ENCODE results near the gene CWC15.
"Not testable (repeated sequence)": the region's sequence is repeated elsewhere in the genome, so short reads cannot be mapped to it uniquely, and the experiment has no call there.

CWC15 gene

DNA sequence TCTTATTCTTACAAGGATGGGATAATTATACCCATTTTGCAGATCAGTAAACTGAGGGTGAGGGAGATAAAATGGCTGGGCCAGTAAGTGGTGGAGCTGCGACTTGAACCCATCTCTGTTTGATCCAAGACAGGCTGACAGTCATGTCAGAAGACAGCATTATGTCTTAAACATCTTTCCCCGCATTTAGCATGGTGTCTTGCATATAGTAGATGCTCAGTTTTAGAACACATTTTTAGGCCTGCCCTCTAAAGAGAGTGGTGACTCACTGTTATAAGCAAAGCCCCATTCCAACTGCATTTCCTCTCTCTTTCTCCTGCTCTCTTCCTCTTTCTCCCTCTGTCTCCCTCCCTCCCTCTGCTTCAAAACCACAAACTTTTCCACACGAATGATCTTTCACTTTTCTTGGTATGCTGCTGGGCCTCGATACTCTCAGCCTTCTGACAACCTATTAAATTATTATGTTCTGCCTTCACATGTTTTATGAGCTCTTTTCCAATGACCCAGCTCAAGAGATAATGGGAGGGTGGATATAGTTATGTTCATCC is 25.2 kb downstream of the CWC15 start:
- DNase-seq: peak; percentile 64 to 84

DNA sequence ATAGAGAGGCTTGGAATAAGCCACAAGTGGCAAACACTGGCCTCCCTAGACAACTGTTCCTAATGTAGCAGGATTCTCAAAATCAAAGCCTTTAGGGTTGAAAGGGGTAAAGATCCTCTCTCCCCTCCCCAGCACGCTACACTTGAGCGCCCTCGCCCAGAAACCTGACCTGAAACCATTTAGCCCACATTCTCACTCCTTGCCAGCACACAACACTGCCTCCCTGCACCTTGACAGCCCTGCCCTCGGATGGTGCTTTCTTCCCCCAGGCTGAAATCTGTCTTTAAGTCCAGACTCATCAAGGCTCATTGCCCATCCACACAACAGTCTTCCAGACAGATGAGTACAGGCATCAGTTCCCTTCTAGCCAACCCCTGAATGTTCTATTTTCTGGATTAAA is 26.5 kb downstream of the CWC15 start:
- DNase-seq: no peak

DNA sequence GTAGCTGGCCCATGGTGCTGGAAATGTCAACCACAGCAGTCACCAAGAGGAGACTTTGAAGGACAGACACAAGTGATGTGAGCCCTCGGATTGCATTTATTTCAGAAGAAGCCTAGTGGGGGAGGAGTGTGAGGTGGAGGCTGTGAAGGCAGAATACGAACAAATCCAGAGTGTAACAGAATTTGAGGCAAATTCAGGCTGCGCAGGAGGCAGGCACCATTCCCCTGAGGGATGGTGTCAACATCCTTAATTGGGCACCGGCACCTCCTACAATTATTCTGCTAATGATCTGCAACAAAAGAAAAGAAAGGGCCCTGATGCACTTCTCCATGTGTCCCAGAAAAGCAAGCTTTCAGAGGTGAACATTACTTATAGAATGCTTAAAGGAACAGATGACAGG is 32.2 kb downstream of the CWC15 start:
- DNase-seq: no peak

DNA sequence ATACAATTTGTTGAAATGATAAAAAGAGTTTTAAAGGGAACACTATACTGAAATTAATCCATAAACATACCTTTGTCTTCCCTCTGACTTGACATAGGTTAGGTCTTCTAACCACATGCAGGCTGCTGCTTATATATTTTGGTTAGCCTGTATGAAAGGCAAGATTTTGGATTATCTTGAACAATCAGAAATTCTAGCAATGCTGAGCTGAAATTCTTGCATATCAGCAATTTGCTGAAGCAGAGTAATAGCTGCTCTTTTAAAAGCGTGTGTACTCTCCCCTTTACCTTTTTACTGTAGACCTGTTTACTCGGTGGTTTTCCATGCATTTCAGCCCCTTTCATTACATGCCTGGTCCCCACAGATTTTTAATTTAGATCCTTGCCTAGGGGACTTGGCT is 34.0 kb downstream of the CWC15 start:
- no peak for DNase-seq

DNA sequence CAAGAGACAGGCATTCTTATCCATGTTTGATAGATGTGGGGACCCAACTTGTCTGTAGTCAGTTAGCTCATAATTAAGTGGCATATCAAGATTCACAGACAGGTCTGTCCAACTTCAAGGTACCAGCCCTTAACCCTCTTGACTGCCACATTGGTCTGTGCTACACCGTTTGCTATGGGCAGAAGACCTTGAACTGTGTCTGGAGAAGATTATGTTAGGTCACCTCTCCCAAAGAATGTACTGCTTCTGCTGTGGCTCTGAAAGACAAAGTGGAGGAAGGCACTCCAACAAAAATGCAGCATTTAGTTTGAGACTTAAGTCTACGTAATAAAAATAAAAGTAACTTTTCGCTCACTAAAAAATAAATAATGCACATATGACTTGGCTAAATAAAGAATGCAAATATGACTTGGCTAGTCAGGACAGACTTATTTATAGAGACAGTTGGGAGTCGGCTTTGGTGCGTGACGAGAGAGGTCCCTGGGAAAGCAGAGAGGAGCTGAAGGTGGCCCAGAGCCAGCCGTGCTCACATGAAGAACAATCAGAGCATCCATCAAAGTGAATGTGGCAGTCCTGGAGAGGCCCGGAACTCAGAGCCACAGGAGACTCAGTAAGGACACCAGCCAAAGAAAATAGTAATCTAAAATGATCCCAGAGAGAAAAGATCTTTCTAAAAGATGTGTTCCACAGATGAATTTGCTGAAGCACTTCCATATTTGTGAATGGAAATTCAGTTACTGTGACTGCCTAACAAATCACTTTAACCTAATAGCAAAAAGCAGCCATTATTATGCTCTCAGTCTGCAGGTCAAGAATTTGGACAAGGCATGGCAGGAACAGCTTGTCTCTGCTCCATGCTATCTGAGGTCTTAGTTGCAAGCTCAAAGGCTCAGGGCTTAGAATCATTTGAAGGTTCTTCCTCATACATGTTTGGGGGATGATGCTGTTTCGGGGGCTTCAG is 35.0 kb downstream of the CWC15 start:
- no peak for DNase-seq

DNA sequence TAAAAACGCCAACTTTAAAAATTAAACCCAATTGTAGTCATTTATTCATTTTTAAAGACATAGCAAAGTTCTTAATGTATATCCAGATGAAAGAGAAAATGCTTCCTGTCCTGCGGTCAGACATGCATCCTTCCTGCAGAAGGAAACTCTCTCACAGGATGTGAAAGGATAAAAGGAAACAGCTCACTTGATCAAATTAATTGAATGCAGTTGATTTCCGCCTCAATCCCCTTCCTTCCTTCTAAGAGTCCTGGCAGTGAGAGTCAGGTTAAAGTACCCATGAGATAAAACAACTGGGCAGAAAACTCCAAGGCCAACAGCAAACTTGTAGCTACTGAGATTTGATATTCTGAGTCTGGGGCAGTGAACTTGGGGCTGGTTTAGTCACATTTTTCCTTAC is 38.5 kb downstream of the CWC15 start:
- DNase-seq: no peak

DNA sequence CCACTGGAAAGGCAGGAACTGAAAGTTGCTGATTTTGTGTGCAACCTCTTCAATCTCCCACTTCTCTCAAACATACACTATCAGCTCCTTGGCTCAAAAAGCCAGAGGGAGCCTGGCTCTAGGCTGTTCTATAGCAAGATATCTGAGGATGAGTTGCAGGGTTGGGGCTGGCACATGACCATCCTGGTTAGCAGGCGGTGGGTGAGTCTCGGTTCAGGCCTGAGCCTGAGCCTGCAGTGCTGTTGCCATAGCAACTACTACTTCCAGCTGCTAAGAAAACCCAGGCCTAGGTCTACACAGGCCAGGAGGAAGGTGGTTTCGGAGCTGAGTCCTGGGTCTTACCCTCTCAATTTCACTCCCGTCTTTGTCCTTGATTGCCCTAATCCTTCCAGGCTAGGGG is 39.0 kb downstream of the CWC15 start:
- no peak for DNase-seq

DNA sequence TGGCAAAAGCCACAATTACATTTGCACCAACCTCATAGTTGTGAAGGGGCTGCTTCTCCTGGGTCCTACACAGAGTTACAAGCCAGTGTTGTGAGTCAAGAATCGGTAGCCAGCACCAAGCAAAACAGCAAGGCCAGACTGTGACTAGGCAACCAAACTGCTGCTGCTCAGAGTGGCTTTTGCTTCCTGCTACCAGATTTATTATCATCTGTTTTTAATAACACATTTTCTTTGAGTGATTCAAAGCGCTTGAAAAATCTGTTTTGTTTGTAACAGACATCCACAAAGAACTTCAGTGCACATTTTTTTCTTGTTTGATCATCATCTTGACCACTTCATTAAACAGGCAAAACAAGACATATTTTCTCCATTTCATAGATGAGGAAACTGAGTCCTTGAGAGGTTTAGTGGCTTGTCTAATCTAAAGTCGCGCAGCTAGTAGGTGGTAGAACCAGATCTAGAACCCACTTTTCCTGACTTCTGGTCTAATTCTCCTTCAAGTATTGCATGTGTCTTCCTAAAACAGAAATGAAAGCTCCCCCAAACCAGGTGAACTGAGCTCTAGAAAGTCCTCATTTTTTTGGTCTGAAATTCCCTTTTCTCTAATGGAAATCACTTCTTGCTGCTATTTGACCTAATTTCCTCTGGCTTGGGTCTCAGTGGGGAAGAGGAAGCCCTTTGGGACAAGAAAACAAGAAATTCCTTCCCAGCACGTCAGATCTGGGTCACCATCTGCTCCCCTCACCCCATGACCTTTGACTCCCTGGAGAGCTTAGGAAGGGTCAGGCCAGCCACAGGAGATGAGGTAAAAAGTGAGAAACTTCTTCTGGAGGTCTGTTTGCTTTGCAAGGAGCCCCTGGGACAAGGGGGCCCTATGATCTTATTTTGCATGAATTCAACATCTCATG is 39.9 kb downstream of the CWC15 start:
- DNase-seq: no peak

DNA sequence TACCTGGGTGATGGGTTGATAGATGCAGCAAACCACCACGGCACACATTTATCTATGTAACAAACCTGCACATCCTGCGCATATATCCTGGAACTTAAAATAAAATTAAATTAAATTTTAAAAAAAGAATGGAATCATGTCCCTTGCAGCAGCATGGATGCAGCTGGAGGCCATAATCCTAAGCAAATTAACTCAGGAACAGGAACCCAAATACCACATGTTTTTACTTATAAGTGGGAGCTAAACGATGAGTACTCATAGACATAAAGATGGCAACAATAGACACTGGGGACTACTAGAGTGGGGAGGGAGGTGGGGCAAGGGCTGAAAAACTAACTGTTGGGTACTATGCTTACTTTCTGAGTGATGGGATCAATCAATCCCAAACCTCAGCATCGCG is 40.9 kb downstream of the CWC15 start:
- DNase-seq: no peak

DNA sequence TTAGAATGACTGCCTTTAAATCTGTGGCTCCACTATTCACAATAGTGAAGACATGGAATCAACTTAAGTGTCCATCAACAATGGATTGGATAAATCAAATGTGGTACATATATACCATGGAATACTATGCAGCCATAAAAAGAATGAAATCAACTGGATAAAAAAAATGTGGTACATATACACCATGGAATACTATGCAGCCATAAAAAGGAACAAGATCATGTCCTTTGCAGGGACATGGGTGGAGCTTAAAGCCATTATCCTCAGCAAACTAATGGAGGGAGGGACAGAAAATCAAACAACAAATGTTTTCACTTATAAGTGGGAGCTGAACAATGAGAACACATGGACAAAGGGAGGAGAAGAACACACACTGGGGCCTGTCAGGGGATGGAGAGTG is 41.3 kb downstream of the CWC15 start:
- DNase-seq: not testable (repeated sequence)

DNA sequence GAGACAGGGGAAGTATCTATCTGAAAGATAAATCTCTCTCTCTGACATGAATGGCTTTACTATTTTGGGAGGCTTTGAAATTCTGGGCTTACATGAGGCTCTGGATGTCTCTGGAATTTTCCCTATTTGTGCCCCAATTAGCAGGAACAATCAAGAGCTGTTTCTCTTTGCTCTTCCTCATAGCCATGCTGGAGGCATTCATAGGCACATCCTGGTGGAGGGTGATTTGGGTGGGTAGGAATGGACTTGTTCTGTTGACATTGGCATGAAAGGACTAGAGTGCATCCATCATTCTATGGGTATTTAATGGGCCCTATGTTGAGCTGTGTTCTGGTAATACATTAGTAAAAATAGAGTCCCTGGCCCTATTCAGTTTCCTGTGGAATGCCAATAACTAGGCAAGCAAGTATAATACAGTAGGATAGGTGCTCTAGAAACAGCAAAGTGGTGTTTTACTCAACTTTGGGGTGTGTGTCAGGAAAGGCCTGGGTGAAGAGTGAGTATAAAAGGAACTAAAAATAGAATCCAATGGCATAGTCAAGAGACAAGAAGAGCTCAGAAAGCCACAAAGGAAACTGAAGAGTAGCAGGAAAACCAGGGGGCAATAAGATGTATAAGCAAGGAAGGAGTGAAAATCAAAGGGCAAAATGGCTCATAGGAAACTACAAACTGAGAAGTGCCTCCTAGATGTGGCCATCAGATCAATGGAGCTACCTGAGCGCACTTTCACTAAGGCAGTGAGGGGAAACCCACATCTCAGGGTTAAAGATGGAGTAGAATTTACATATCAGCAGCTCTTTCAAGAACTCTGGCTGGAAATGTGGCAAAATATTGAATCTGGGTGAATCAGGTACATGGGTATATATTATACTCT is 45.0 kb downstream of the CWC15 start:
- peak; percentile 80 to 83 for DNase-seq

DNA sequence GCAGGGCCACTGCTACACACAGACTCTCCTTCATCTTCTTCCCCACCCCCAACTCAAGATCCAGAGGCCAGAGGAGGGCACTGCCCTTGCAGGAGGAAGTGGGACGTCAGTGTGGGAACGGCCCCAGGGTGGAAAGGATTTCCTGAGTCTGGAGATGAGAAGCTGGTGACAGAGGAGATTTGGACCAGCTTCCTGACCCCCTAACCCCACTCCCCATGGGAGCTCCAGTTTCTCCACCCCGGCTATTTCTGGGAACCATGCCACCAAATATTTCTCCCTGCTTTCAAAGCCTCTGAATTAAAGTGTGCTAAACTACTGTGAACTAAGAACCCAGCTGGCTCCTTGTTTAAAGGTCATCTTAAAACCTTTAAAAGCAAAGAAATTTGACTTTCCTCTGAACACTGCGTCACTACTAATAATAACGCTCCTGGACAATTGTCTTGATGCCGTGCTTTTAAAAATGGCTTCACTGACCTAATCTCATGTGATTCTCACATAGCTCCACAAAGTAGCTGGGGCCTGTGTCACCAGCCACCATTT is 46.6 kb downstream of the CWC15 start:
- DNase-seq: peak; percentile 64 to 78

DNA sequence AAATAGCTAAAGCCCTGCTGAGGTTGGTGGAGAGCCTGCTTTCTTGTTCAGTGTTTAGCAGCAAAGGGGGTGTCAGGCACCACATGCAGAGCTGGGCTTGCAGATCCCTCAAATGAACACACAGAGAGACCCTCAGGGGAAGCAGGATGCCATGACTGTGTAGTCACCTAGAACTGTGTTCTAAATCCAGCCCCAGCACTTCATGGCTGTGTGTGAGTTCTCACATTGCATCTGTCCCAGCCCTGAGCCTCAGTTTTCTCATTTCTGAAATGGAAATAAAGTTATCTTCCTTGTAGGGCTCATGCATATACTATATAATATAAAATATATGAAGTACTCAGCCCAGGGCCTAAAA is 47.1 kb downstream of the CWC15 start:
- no peak for DNase-seq

DNA sequence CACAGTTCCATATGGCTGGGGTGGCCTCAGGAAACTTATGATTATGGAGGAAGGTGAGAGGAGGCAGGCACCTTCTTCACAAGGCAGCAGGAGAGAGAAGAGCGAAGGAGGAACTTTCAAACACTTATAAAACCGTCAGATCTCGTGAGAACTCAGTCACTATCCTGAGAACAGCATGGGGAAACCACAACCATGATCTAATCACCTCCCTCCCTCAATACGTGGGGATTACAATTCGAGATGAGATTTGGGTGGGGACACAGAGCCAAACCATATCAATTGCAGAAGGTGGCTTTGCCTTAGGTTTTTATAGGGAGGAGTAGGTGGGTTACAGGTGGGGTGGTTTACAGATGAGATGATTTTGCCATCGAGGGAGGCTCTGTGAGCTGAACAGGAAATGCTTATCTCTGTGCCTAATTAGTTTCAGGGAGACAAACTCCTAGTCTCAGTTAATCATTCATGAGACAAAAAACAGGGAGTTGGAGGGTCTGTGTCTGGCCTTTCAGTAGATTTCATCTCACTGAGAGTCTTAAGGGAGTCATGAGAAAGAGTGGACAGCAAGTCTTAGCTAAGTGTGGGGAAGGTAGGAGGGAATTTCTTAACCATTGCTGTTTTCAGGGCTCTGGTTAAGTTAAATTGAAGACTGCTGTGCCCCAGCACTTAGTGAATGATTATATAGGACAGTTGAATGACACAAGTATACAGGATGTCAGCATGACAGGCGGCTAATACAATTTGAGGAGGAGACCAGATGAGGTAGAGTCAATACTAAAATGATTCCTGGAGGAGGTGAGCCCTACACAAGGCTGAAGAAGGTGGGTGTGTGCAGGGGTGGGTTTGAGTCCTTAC is 47.7 kb downstream of the CWC15 start:
- DNase-seq: no peak

DNA sequence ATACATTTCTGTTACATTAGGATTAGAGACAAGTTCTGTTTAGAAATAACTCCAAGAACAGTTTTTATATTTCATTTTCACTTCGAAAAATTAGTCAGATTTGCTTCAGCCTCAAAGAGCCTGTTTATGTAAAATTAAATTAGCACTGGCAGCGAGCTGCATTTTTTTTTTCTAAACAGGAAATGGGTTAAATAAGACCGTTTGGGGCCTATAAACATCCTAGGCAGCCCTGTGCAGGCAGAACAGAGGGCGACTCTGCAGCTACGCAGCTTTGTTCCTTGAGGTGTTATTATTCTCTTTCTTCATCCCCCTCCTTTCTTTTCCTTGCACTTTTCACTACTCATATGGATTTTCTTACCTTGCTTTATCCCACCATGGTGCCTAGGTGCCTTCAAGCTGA is 48.7 kb downstream of the CWC15 start:
- DNase-seq: no peak

DNA sequence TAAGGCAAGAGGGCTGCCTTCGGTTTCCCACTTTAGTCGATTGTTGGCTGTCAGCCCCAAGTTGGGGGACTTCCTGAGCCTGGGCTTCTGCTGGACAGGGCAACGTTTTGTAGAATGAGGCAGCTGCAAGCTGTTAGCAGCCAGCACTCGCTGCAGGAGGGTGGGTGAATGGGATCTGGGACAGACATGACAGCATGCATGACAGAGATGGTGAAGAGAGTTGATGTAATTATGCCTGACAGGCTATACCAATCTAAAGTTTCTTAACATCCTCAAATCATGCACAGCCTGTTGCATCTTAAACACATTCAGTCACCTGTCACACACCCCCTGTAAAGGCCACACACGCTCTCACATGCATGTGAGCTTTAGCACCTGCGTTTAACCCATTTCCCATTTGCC is 49.2 kb downstream of the CWC15 start:
- DNase-seq: no peak

DNA sequence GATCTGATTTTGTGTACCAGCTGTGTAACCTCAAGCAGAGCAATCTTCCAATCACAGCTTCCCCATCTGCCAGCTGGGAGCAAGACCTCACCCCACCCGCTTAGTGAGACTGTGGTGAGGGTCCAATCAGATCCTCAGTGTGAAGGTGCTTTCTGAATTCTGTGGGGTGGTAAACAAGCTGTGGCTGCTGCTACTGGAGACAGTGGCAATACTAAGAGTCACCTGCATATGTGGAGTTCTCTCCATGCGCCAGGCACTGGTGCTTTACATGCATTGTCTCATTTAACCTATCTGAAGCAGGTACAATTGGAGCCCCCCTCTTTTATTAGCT is 50.4 kb downstream of the CWC15 start:
- no peak for DNase-seq

DNA sequence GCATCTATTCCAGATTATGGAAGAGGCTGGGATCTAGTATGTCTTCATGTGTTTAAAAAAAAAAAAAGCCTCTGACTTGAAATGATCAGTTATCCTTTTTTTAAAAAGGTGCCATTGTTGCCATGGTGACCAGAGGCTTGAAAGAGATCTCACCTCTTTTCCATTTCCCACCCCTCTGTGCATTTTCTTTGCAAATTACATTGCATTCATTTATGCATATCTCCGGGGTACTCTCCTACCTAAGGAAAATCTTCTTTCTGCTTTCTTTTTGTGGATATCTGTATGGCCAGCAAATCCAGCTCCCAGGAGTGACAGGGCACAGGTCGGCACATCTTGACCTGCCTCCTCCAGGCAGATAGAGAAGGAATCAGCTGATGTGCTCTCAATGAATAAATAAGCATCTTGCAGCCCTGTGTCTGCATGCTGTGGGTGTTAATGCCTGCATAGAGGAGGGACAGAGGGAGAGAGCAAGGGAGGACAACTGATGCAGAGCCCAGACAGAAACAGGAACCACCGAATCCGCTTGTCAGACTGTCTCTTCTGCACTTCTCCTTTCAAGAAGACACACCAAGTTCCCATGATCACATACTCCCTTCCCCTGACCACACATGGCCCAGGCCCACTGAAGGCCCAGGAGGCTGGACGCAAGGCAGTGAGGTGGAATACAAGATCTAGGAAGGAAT is 50.9 kb downstream of the CWC15 start:
- peak; percentile 89 to 91 for DNase-seq

DNA sequence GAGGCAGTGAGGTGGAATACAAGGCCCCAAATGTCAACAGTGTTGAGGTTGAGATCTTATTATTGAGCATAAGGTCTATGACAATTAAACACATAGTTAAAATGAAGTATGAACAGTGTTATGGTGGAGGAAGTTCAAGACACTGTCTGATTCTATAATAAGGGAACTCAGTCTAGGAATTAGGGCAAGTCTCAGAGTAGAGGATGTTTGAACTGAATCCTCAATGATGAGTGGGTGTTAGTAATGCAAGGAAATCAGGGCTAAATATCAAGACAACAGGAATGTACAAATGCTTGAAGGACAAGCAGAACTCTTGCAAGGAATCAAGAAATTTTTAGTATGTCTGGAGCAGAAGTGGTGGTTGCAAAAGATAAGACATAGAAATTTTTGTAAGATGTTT is 53.0 kb downstream of the CWC15 start:
- no peak for DNase-seq

DNA sequence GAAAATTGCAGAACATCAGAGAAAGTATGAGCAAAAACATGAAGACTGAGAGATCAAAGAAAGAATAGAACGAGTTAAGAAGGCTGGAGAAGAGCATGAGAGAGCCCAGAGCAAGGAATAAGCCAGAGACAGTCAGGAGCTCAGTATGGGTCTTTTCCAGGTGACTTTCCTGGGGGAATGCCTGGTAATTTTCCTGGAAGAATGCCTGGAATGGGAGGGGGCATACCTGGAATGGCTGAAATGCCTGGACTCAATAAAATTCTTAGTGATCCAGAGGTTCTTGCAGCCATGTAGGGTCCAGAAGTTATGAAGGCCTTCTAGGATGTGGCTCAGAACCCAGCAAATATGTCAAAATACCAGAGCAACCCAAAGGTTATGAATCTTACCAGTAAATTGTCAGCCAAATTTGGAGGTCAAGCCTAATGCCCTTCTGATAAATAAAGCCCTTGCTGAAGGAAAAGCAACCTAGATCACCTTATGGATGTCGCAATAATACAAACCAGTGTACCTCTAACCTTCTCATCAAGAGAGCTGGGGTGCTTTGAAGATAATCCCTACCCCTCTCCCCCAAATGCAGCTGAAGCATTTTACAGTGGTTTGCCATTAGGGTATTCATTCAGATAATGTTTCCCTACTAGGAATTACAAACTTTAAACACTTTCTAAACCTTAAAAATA is 59.5 kb downstream of the CWC15 start:
- not testable (repeated sequence) for DNase-seq

Data from Kasumi-1 (cell line).